ENCODE data around the gene PIWIL1. TPM values are rescaled to one million over a fixed set of nuclear protein-coding genes. Genes with fewer than 3 reads are reported as not detected.

Gene PIWIL1
- total and polyA plus RNA-seq, 2 donors from 2014 or later = 0.15 to 0.31 TPM

GRCh38 chr12:130320536-130320935 is 17.2 kb upstream of the PIWIL1 start:
- no peaks in the 10 kb centered on the region for H3K27me3 ChIP-seq (ENCODE audit: control insufficient read depth, insufficient read depth, low read length)
- no peak for FAIRE-seq

GRCh38 chr12:130322263-130322662 is 15.4 kb upstream of the PIWIL1 start:
- Histone ChIP-seq H3K27ac (ENCODE audit: low read depth in 2 of 2, low read length in 2 of 2) (no peak overlapping the region), H3K9ac (ENCODE audit: low read length in 3 of 3) (no peak overlapping the region), H3K4me3 (ENCODE audit: low read length in 3 of 3) (no peak overlapping the region), H3K9me3 (ENCODE audit: control insufficient read depth in 2 of 3, insufficient read depth in 1 of 3, low read length in 3 of 3) (no peaks in the 10 kb centered on the region), H3K4me1 (ENCODE audit: control insufficient read depth in 2 of 3, insufficient read depth in 2 of 3, low read depth in 1 of 3, low read length in 3 of 3) (no peaks in the 10 kb centered on the region), H3K27me3 (ENCODE audit: control insufficient read depth, insufficient read depth, low read length) (no peaks in the 10 kb centered on the region), H3K36me3 (ENCODE audit: control insufficient read depth in 2 of 3, insufficient read depth in 3 of 3, low read length in 3 of 3) (no peaks in the 10 kb centered on the region)
- no peak for TF ChIP-seq CTCF (IDR thresholded peaks at IDR 0.05; ENCODE audit: borderline replicate concordance, extremely low read depth, insufficient read depth)
- DNase-seq (no peak), FAIRE-seq (no peak)
- intact Hi-C loops (cut with DNase I) = no loop called here

More at GRCh38 chr12:130320536-130320935, 17.2 kb upstream of the PIWIL1 start:
- no peaks in the 10 kb centered on the region for H3K9me3 ChIP-seq (ENCODE audit: control insufficient read depth in 2 of 3, insufficient read depth in 1 of 3, low read length in 3 of 3)
- no peaks in the 10 kb centered on the region for H3K36me3 ChIP-seq (ENCODE audit: control insufficient read depth in 2 of 3, insufficient read depth in 3 of 3, low read length in 3 of 3)
- DNase-seq = no peak
- no peak for TF ChIP-seq CTCF (IDR thresholded peaks at IDR 0.05; ENCODE audit: borderline replicate concordance, extremely low read depth, insufficient read depth)
- no peak overlapping the region for H3K9ac ChIP-seq (ENCODE audit: low read length in 3 of 3)
- no peak overlapping the region for H3K4me3 ChIP-seq (ENCODE audit: low read length in 3 of 3)
- H3K27ac ChIP-seq (ENCODE audit: low read depth in 2 of 2, low read length in 2 of 2) = no peak overlapping the region
- intact Hi-C loops (cut with DNase I) = no loop called here
- H3K4me1 ChIP-seq (ENCODE audit: control insufficient read depth in 2 of 3, insufficient read depth in 2 of 3, low read depth in 1 of 3, low read length in 3 of 3) = no peaks in the 10 kb centered on the region

- Histone ChIP-seq H3K27ac (ENCODE audit: low read depth in 2 of 2, low read length in 2 of 2) (no peak overlapping the region), H3K4me3 (ENCODE audit: low read length in 3 of 3) (no peak overlapping the region), H3K36me3 (ENCODE audit: control insufficient read depth in 2 of 3, insufficient read depth in 3 of 3, low read length in 3 of 3) (no peaks in the 10 kb centered on the region), H3K27me3 (ENCODE audit: control insufficient read depth, insufficient read depth, low read length) (peaks cover 5% of the 10 kb centered on the region), H3K9ac (ENCODE audit: low read length in 3 of 3) (no peak overlapping the region), H3K4me1 (ENCODE audit: control insufficient read depth in 2 of 3, insufficient read depth in 2 of 3, low read depth in 1 of 3, low read length in 3 of 3) (no peaks in the 10 kb centered on the region), H3K9me3 (ENCODE audit: control insufficient read depth in 2 of 3, insufficient read depth in 1 of 3, low read length in 3 of 3) (no peaks in the 10 kb centered on the region)
- no peak for TF ChIP-seq CTCF (IDR thresholded peaks at IDR 0.05; ENCODE audit: borderline replicate concordance, extremely low read depth, insufficient read depth)
- DNase-seq = no peak
- no peak for FAIRE-seq
- intact Hi-C loops (cut with DNase I) = no loop called here
These were observed 7.0 kb upstream of the PIWIL1 start for GRCh38 chr12:130330685-130331084.

- no peak overlapping the region for H3K4me3 ChIP-seq (ENCODE audit: low read length in 3 of 3)
- H3K4me1 ChIP-seq (ENCODE audit: control insufficient read depth in 2 of 3, insufficient read depth in 2 of 3, low read depth in 1 of 3, low read length in 3 of 3) = no peaks in the 10 kb centered on the region
- H3K9ac ChIP-seq (ENCODE audit: low read length in 3 of 3) = no peak overlapping the region
- intact Hi-C loops (cut with DNase I) = no loop called here
- no peaks in the 10 kb centered on the region for H3K36me3 ChIP-seq (ENCODE audit: control insufficient read depth in 2 of 3, insufficient read depth in 3 of 3, low read length in 3 of 3)
- TF ChIP-seq CTCF (IDR thresholded peaks at IDR 0.05; ENCODE audit: borderline replicate concordance, extremely low read depth, insufficient read depth) = no peak
- H3K9me3 ChIP-seq (ENCODE audit: control insufficient read depth in 2 of 3, insufficient read depth in 1 of 3, low read length in 3 of 3) = no peaks in the 10 kb centered on the region
- no peak for FAIRE-seq
- peaks cover 5% of the 10 kb centered on the region for H3K27me3 ChIP-seq (ENCODE audit: control insufficient read depth, insufficient read depth, low read length)
- no peak for DNase-seq
- H3K27ac ChIP-seq (ENCODE audit: low read depth in 2 of 2, low read length in 2 of 2) = no peak overlapping the region
These were observed 6.5 kb upstream of the PIWIL1 start for GRCh38 chr12:130331146-130331545.
